HepG2 (cell line): Measurements from ENCODE around the gene NUDT9. TPM values are rescaled to one million over a fixed set of nuclear protein-coding genes. Genes with fewer than 3 reads are reported as not detected.

Experiments used
- ATF7 ChIP-seq, 2 experiments: fragments of 450-650 bp in 1 of 2; sonication (generic) in 1 of 2; formaldehyde crosslinking in 1 of 2; IDR thresholded peaks; 2 replicates each; pipeline versions ENCODE4 v1.4.0 to v1.6.1; 2016 to 2020; ENCODE audit warnings: antibody characterized with exemption in 1 of 2, mild to moderate bottlenecking in 1 of 2, missing genetic modification reagents in 1 of 2
- FOXK2 ChIP-seq: fragments of 450-650 bp; IDR thresholded peaks from 2 replicates; pipeline ENCODE4 v1.6.1; 2016
- GATA4 ChIP-seq: sonication (generic); IDR thresholded peaks from 2 replicates; pipeline ENCODE4 v1.6.1; 2016; ENCODE audit warnings: antibody characterized with exemption, low read depth, borderline replicate concordance
- HOXD1 ChIP-seq: sonication (generic); formaldehyde crosslinking; IDR thresholded peaks from 2 replicates; pipeline ENCODE4 v1.5.0; 2020; ENCODE audit warnings: missing genetic modification reagents
- KLF12 ChIP-seq: sonication (generic); formaldehyde crosslinking; IDR thresholded peaks from 2 replicates; pipeline ENCODE4 v1.4.0; 2020; ENCODE audit warnings: missing genetic modification reagents, borderline replicate concordance
- MED1 ChIP-seq: sonication (generic); formaldehyde crosslinking; IDR thresholded peaks from 2 replicates; pipeline ENCODE4 v1.4.0; 2020; ENCODE audit warnings: missing genetic modification reagents
- NR2F2 ChIP-seq: IDR thresholded peaks from 2 replicates; pipeline ENCODE4 v1.6.1; 2012; ENCODE audit warnings: low read depth, inconsistent platforms, borderline replicate concordance
- PCBP2 ChIP-seq: fragments of 200-400 bp; formaldehyde crosslinking; optimal IDR thresholded peaks from 2 replicates; pipeline ENCODE3; 2018; ENCODE audit warnings: low read length, low read depth; ENCODE audit not compliant: poor library complexity, severe bottlenecking
- SMARCC2 ChIP-seq: fragments of 450-650 bp; IDR thresholded peaks from 2 replicates; pipeline ENCODE4 v1.6.1; 2017; ENCODE audit warnings: antibody characterized with exemption, mild to moderate bottlenecking
- SMYD3 ChIP-seq: sonication (generic); formaldehyde crosslinking; IDR thresholded peaks from 2 replicates; pipeline ENCODE4 v1.8.1; 2023; ENCODE audit warnings: mild to moderate bottlenecking, missing genetic modification reagents
- SPEN ChIP-seq: sonication (generic); formaldehyde crosslinking; IDR thresholded peaks from 2 replicates; pipeline ENCODE4 v1.5.1; 2020; ENCODE audit warnings: low read depth, mild to moderate bottlenecking, missing genetic modification reagents
- TCF7 ChIP-seq: sonication (generic); IDR thresholded peaks from 2 replicates; pipeline ENCODE4 v1.6.1; 2016; ENCODE audit warnings: antibody characterized with exemption, low read depth
- ZC3H13 ChIP-seq: sonication (generic); formaldehyde crosslinking; IDR thresholded peaks from 2 replicates; pipeline ENCODE4 v1.8.1; 2023; ENCODE audit warnings: mild to moderate bottlenecking, missing genetic modification reagents, moderate library complexity
- ZIK1 ChIP-seq: sonication (generic); formaldehyde crosslinking; IDR thresholded peaks from 2 replicates; pipeline ENCODE4 v1.5.0; 2020; ENCODE audit warnings: mild to moderate bottlenecking, low read depth, missing genetic modification reagents, borderline replicate concordance
- ZKSCAN5 ChIP-seq: sonication (generic); formaldehyde crosslinking; IDR thresholded peaks from 2 replicates; pipeline ENCODE4 v1.5.1; 2020; ENCODE audit warnings: mild to moderate bottlenecking, missing genetic modification reagents
- ZNF350 ChIP-seq: sonication (generic); formaldehyde crosslinking; IDR thresholded peaks from 2 replicates; pipeline ENCODE4 v1.4.0; 2020; ENCODE audit warnings: mild to moderate bottlenecking, low read depth, missing genetic modification reagents, borderline replicate concordance
- ZNF501 ChIP-seq: sonication (generic); formaldehyde crosslinking; IDR thresholded peaks from 2 replicates; pipeline ENCODE4 v1.5.1; 2020; ENCODE audit warnings: mild to moderate bottlenecking, moderate library complexity, missing genetic modification reagents
- ZNF530 ChIP-seq: sonication (generic); formaldehyde crosslinking; IDR thresholded peaks from 2 replicates; pipeline ENCODE4 v1.5.0; 2020; ENCODE audit warnings: low read depth, mild to moderate bottlenecking, missing genetic modification reagents
- ZNF563 ChIP-seq: sonication (generic); formaldehyde crosslinking; IDR thresholded peaks from 2 replicates; pipeline ENCODE4 v1.8.0; 2022; ENCODE audit warnings: mild to moderate bottlenecking, moderate library complexity, missing genetic modification reagents
- ZNF572 ChIP-seq: sonication (generic); formaldehyde crosslinking; IDR thresholded peaks from 2 replicates; pipeline ENCODE4 v1.5.1; 2020; ENCODE audit warnings: mild to moderate bottlenecking, missing genetic modification reagents
- ZNF678 ChIP-seq: sonication (generic); formaldehyde crosslinking; IDR thresholded peaks from 2 replicates; pipeline ENCODE4 v1.4.0; 2020; ENCODE audit warnings: mild to moderate bottlenecking, missing genetic modification reagents
- ZNF839 ChIP-seq: sonication (generic); formaldehyde crosslinking; IDR thresholded peaks from 2 replicates; pipeline ENCODE4 v1.4.0; 2020; ENCODE audit warnings: missing genetic modification reagents, mild to moderate bottlenecking, borderline replicate concordance
- polyA plus RNA-seq, 8 experiments: library from polyadenylated mRNA; depleted of rRNA in 3 of 8; stranded (reverse) in 7 of 8; unstranded in 1 of 8; fragments of >200 nt; fragmentation: Illumina TruSeq in 4 of 8; extraction: Trizol in 4 of 8; gene quantifications; 2 replicates each; pipeline versions ENCODE4 v1.2.1 to v1.2.3, GENCODE V29; 2011 to 2016; ENCODE audit warnings: low read depth in 4 of 8, missing spikeins in 1 of 8, mixed read lengths in 1 of 8; ENCODE audit not compliant: insufficient read depth in 1 of 8
- total RNA-seq, 5 experiments: library from RNA; depleted of rRNA; stranded (reverse); fragments of >200 nt; fragmentation: Illumina TruSeq; extraction: Trizol; gene quantifications; 2 replicates each; pipeline ENCODE4 v1.2.3, GENCODE V29; 2016; ENCODE audit warnings: low read depth in 1 of 5
- TF ChIP-seq, protein P1 (sequence below): sonication (generic); formaldehyde crosslinking; conservative IDR thresholded peaks from 2 replicates; pipeline ENCODE4 v1.8.0; 2022; ENCODE audit warnings: missing genetic modification reagents
- TF ChIP-seq, protein P2 (sequence below): sonication (generic); formaldehyde crosslinking; IDR thresholded peaks from 2 replicates; pipeline ENCODE4 v1.8.0; 2022; ENCODE audit warnings: mild to moderate bottlenecking, missing genetic modification reagents, borderline replicate concordance
- TF ChIP-seq, protein P3 (sequence below): sonication (generic); formaldehyde crosslinking; IDR thresholded peaks from 2 replicates; pipeline ENCODE4 v1.8.1; 2023; ENCODE audit warnings: missing genetic modification reagents, inconsistent platforms, borderline replicate concordance
- TF ChIP-seq, protein P4 (sequence below): sonication (generic); formaldehyde crosslinking; IDR thresholded peaks from 2 replicates; pipeline ENCODE4 v1.5.0; 2020; ENCODE audit warnings: mild to moderate bottlenecking, low read depth, missing genetic modification reagents, borderline replicate concordance

The NUDT9 gene
- total and polyA plus RNA-seq, 2 of the 13 experiments (the other 11 are each of a cell fraction or from before 2014, with no cell fraction given): 10.4 to 12.3 TPM

DNA sequence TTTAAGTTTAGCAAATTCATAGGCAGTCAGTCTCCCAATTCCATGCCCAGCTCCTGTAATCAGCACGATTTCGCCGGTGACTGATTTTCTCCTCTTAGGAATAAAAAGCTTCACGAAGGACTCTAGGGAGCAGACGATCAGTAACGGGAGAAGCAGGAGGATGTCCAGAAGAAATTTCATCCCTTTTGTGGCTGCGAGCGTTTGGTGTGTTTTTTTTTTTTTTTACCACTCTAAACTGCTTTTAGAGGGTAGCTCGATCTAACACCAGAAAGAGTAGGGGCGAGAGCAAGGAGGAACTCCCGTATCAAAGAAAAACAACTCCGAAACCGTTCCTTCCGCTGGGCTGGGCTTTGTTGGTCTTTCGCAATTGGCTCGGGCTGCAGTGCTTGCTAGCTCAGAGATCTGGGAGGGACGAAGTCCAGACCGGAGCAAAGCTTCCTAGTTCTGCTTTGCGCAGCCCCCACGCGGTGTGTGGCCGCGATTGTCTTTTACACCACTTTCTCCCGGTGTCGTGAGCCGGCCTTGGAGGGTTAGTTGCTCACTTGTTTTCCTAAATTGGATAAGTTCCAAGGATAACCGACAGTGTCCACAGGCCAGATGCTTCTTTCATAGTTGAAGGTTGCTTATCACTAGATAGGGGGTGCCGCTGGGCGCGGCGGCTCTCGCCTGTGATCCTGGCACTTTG is 31.3 kb upstream of the NUDT9 start, which contains the start of gene HSD17B11 (continued):
- TF ChIP-seq, protein P1, sequence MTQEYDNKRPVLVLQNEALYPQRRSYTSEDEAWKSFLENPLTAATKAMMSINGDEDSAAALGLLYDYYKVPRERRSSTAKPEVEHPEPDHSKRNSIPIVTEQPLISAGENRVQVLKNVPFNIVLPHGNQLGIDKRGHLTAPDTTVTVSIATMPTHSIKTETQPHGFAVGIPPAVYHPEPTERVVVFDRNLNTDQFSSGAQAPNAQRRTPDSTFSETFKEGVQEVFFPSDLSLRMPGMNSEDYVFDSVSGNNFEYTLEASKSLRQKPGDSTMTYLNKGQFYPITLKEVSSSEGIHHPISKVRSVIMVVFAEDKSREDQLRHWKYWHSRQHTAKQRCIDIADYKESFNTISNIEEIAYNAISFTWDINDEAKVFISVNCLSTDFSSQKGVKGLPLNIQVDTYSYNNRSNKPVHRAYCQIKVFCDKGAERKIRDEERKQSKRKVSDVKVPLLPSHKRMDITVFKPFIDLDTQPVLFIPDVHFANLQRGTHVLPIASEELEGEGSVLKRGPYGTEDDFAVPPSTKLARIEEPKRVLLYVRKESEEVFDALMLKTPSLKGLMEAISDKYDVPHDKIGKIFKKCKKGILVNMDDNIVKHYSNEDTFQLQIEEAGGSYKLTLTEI (CRISPR knock-in tag): no peak
- TF ChIP-seq ZIK1 (peak; percentile 81; the same call in 1 of the 2 replicates), GATA4 (peak; percentile 69), ATF7 (IDR thresholded peaks at IDR 0.05) (no peak), ATF7 (CRISPR knock-in tag; IDR thresholded peaks at IDR 0.05) (peak; percentile 33; the same call in 1 of the 2 replicates), ZNF572 (CRISPR knock-in tag) (no peak), PCBP2 (no peak), ZNF839 (CRISPR knock-in tag) (0 out of 2 replicates have a peak, but pooled peaks have one; percentile 46), NR2F2 (peak; percentile 60; the same call in 1 of the 2 replicates), SMARCC2 (no peak), ZC3H13 (CRISPR knock-in tag) (no peak), KLF12 (CRISPR knock-in tag) (0 out of 2 replicates have a peak, but pooled peaks have one; percentile 51), FOXK2 (0 out of 2 replicates have a peak, but pooled peaks have one; percentile 52), ZNF501 (CRISPR knock-in tag) (peak; percentile 87), ZKSCAN5 (CRISPR knock-in tag) (no peak), ZNF678 (CRISPR knock-in tag) (no peak), ZNF563 (peak; percentile 53; the same call in 1 of the 2 replicates), HOXD1 (CRISPR knock-in tag) (no peak; the same call in none of the 2 replicates), SPEN (CRISPR knock-in tag) (peak; percentile 68; the same call in 1 of the 2 replicates), TCF7 (peak; percentile 81), SMYD3 (CRISPR knock-in tag) (peak; percentile 89; the same call in 1 of the 2 replicates), MED1 (CRISPR knock-in tag) (peak; percentile 93), ZNF350 (CRISPR knock-in tag) (peak; percentile 94; the same call in 1 of the 2 replicates), ZNF530 (no peak)
- TF ChIP-seq, protein P2, sequence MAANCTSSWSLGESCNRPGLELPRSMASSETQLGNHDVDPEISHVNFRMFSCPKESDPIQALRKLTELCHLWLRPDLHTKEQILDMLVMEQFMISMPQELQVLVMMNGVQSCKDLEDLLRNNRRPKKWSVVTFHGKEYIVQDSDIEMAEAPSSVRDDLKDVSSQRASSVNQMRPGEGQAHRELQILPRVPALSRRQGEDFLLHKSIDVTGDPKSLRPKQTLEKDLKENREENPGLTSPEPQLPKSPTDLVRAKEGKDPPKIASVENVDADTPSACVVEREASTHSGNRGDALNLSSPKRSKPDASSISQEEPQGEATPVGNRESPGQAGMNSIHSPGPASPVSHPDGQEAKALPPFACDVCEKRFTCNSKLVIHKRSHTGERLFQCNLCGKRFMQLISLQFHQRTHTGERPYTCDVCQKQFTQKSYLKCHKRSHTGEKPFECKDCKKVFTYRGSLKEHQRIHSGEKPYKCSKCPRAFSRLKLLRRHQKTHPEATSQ: peak; percentile 40; the same call in 1 of the 2 replicates
- TF ChIP-seq, protein P3, sequence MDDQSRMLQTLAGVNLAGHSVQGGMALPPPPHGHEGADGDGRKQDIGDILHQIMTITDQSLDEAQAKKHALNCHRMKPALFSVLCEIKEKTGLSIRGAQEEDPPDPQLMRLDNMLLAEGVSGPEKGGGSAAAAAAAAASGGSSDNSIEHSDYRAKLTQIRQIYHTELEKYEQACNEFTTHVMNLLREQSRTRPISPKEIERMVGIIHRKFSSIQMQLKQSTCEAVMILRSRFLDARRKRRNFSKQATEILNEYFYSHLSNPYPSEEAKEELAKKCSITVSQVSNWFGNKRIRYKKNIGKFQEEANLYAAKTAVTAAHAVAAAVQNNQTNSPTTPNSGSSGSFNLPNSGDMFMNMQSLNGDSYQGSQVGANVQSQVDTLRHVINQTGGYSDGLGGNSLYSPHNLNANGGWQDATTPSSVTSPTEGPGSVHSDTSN: no peak
- TF ChIP-seq, protein P4, sequence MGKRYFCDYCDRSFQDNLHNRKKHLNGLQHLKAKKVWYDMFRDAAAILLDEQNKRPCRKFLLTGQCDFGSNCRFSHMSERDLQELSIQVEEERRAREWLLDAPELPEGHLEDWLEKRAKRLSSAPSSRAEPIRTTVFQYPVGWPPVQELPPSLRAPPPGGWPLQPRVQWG (CRISPR knock-in tag): no peak
